ACHN (cell line): ENCODE measurements around the gene ZGPAT.
"Not testable (repeated sequence)": the region's sequence is repeated elsewhere in the genome, so short reads cannot be mapped to it uniquely, and the experiment has no call there.

Source experiments
- DNase-seq: peaks from one replicate; pipeline ENCODE4 v3.0.0-alpha.2; 2015
- in situ Hi-C: cut with HindIII; loops from 2 replicates; pipeline ENCODE4 v1.10.0; 2017; ENCODE audit warnings: low sequenced_read_pairs, low pct_ligation_motif_present, low pct_unique_long_range_greater_than_20kb

ZGPAT gene

GRCh38 chr20:63712191-63712590, 4.4 kb downstream of the ZGPAT start:
- in situ Hi-C loops: no loop called here
- DNase-seq: no peak

GRCh38 chr20:63714858-63715257, 7.0 kb downstream of the ZGPAT start:
- in situ Hi-C loops: no loop called here
- DNase-seq: no peak

GRCh38 chr20:63718996-63719395, 11.2 kb downstream of the ZGPAT start:
- in situ Hi-C loops: no loop called here

GRCh38 chr20:63722967-63723622, 15.3 kb downstream of the ZGPAT start:
- DNase-seq, in situ Hi-C loops: not testable (repeated sequence)

More at GRCh38 chr20:63718996-63719395, 11.2 kb downstream of the ZGPAT start:
- no peak for DNase-seq

GRCh38 chr20:63730189-63730733, 22.4 kb downstream of the ZGPAT start:
- in situ Hi-C loops, DNase-seq: not testable (repeated sequence)

GRCh38 chr20:63731410-63731809, 23.6 kb downstream of the ZGPAT start:
- no peak for DNase-seq
- in situ Hi-C loops: no loop called here

- DNase-seq: no peak
- in situ Hi-C loops: no loop called here
Measured at GRCh38 chr20:63732118-63733095, 24.6 kb downstream of the ZGPAT start.

- no peak for DNase-seq
- in situ Hi-C loops: no loop called here
Measured at GRCh38 chr20:63733117-63733516, 25.3 kb downstream of the ZGPAT start.

GRCh38 chr20:63733579-63734081, 25.8 kb downstream of the ZGPAT start:
- in situ Hi-C loops: no loop called here
- DNase-seq: no peak

- in situ Hi-C loops: no loop called here
- DNase-seq: no peak
Measured at GRCh38 chr20:63734111-63734945, 26.5 kb downstream of the ZGPAT start.

GRCh38 chr20:63734946-63735858, 27.4 kb downstream of the ZGPAT start:
- DNase-seq: no peak
- in situ Hi-C loops: no loop called here

- in situ Hi-C loops: no loop called here
- DNase-seq: no peak
Measured at GRCh38 chr20:63735859-63736718, 28.2 kb downstream of the ZGPAT start, which contains the start of gene LIME1. Gene LIME1 (plus strand): TSS chr20:63736664. CDS start chr20:63737550, 886 bp downstream.

- no peak for DNase-seq
- in situ Hi-C loops: no loop called here
Measured at GRCh38 chr20:63736893-63737694, 29.3 kb downstream of the ZGPAT start.

- DNase-seq: no peak
- in situ Hi-C loops: no loop called here
Measured at GRCh38 chr20:63737695-63737944, 29.8 kb downstream of the ZGPAT start.

- in situ Hi-C loops: no loop called here
- DNase-seq: no peak
Measured at GRCh38 chr20:63737945-63738686, 30.3 kb downstream of the ZGPAT start.
